K562 (cell line): ENCODE data around the gene ZMYND8. TPM values are rescaled to one million over a fixed set of nuclear protein-coding genes. Genes with fewer than 3 reads are reported as not detected.

Source experiments
- AFF1 ChIP-seq, 2 experiments: fragments of 450-650 bp; IDR thresholded peaks; 2 replicates each; pipeline ENCODE4 v1.6.1; 2018; ENCODE audit warnings: mild to moderate bottlenecking in 2 of 2, low read depth in 1 of 2; ENCODE audit not compliant: partially characterized antibody in 2 of 2
- COPS2 ChIP-seq: fragments of 450-650 bp; conservative IDR thresholded peaks from 2 replicates; pipeline ENCODE4 v1.6.1; 2016; ENCODE audit warnings: mild to moderate bottlenecking, moderate library complexity
- HMBOX1 ChIP-seq: sonication (generic); IDR thresholded peaks from 2 replicates; pipeline ENCODE4 v1.6.1; 2016
- HMGXB4 ChIP-seq: sonication (generic); formaldehyde crosslinking; IDR thresholded peaks from 2 replicates; pipeline ENCODE4 v1.8.1; 2023; ENCODE audit warnings: mild to moderate bottlenecking, missing genetic modification reagents
- JUN ChIP-seq, 2 experiments: sonication (generic) in 1 of 2; formaldehyde crosslinking in 1 of 2; IDR thresholded peaks; 2 replicates each; pipeline versions ENCODE4 v1.6.1 to v1.8.0; 2012 to 2022; ENCODE audit warnings: borderline replicate concordance in 2 of 2, mild to moderate bottlenecking in 2 of 2, improper control_type of control experiment in 1 of 2, low read depth in 1 of 2, low read length in 1 of 2, missing genetic modification reagents in 1 of 2
- MAFG ChIP-seq: fragments of 450-650 bp; conservative IDR thresholded peaks from 2 replicates; pipeline ENCODE4 v1.6.1; 2016; ENCODE audit warnings: missing genetic modification characterization, missing compliant biosample characterization
- NCOA6 ChIP-seq: fragments of 450-650 bp; IDR thresholded peaks from 2 replicates; pipeline ENCODE4 v1.6.1; 2017; ENCODE audit warnings: mild to moderate bottlenecking
- NR2C1 ChIP-seq, 2 experiments: fragments of 450-650 bp; IDR thresholded peaks; 2 replicates each; pipeline ENCODE4 v1.6.1; 2017; ENCODE audit warnings: mild to moderate bottlenecking in 2 of 2, antibody characterized with exemption in 1 of 2, inconsistent platforms in 1 of 2, missing compliant biosample characterization in 1 of 2, missing genetic modification characterization in 1 of 2
- NR2C2 ChIP-seq, 2 experiments: fragments of 200-800 bp in 1 of 2; sonication (Bioruptor generic) in 1 of 2; sonication (generic) in 1 of 2; formaldehyde crosslinking in 1 of 2; IDR thresholded peaks; 2 replicates each; pipeline versions ENCODE4 v1.6.1 to v1.8.0; 2016 to 2022; ENCODE audit warnings: mild to moderate bottlenecking in 1 of 2, missing compliant biosample characterization in 1 of 2, missing genetic modification characterization in 1 of 2, missing genetic modification reagents in 1 of 2
- POLR2B ChIP-seq: fragments of 450-650 bp; IDR thresholded peaks from 2 replicates; pipeline ENCODE4 v1.6.1; 2018; ENCODE audit warnings: low read depth; ENCODE audit not compliant: partially characterized antibody
- RUNX1 ChIP-seq: sonication (generic); IDR thresholded peaks from 2 replicates; pipeline ENCODE4 v1.6.1; 2016; ENCODE audit warnings: antibody characterized with exemption, low read depth
- SMARCA4 ChIP-seq: fragments of 450-650 bp; IDR thresholded peaks from 2 replicates; pipeline ENCODE4 v1.6.1; 2016
- SMARCE1 ChIP-seq: fragments of 450-650 bp; IDR thresholded peaks from 2 replicates; pipeline ENCODE4 v1.7.1; 2016; ENCODE audit warnings: mild to moderate bottlenecking
- SRF ChIP-seq, 2 experiments: fragments of 250-450, 450-650 bp in 1 of 2; sonication (Bioruptor Pico) in 1 of 2; sonication (generic) in 1 of 2; formaldehyde crosslinking; IDR thresholded peaks; 2 replicates each; pipeline versions ENCODE4 v1.5.0 to v1.5.1; 2020 to 2022; ENCODE audit warnings: mild to moderate bottlenecking in 1 of 2, missing genetic modification reagents in 1 of 2
- TBP ChIP-seq: optimal IDR thresholded peaks from 2 replicates; pipeline ENCODE3; 2011; ENCODE audit warnings: low read depth, low read length, improper control_type of control experiment
- TEAD4 ChIP-seq, 2 experiments: sonication (generic) in 1 of 2; formaldehyde crosslinking in 1 of 2; IDR thresholded peaks; 2 replicates each; pipeline versions ENCODE4 v1.6.1 to v1.8.0; 2012 to 2022; ENCODE audit warnings: borderline replicate concordance in 1 of 2, inconsistent platforms in 1 of 2, low read length in 1 of 2, mild to moderate bottlenecking in 1 of 2, missing genetic modification reagents in 1 of 2
- ZNF584 ChIP-seq: fragments of 200-800 bp; sonication (Bioruptor generic); IDR thresholded peaks from 2 replicates; pipeline ENCODE4 v1.6.1; 2016; ENCODE audit warnings: low read depth, mild to moderate bottlenecking, missing genetic modification characterization, missing compliant biosample characterization
- ZNF589 ChIP-seq: fragments of 200-800 bp; sonication (Bioruptor generic); IDR thresholded peaks from 2 replicates; pipeline ENCODE4 v1.6.1; 2016; ENCODE audit warnings: low read depth, missing genetic modification characterization, missing compliant biosample characterization
- ZNF668 ChIP-seq: fragments of 250-450 bp; sonication (Bioruptor Pico); IDR thresholded peaks from 2 replicates; pipeline ENCODE4 v1.8.0; 2022; ENCODE audit warnings: mild to moderate bottlenecking, inconsistent platforms
- polyA plus RNA-seq, 8 experiments: library from polyadenylated mRNA; depleted of rRNA in 4 of 8; stranded (reverse) in 5 of 8; unstranded in 3 of 8; fragments of >200 nt; fragmentation: Nextera tagmentation in 2 of 8; fragmentation: Illumina TruSeq in 1 of 8; extraction: Ambion mirVana in 2 of 8; extraction: Trizol in 1 of 8; gene quantifications; 2 replicates each; pipeline versions ENCODE4 v1.2.1 to v1.2.3, GENCODE V29; 2011 to 2014; ENCODE audit warnings: inconsistent platforms in 1 of 8, missing spikeins in 1 of 8
- total RNA-seq, 7 experiments: library from RNA; depleted of rRNA in 6 of 7; stranded (reverse); fragments of >200 nt in 6 of 7; fragmentation: Illumina TruSeq in 2 of 7; extraction: Trizol in 2 of 7; gene quantifications; 2 replicates each; pipeline versions ENCODE4 v1.2.1 to v1.2.3, GENCODE V29; 2011 to 2021; ENCODE audit warnings: low replicate concordance in 1 of 7

Gene ZMYND8
- total and polyA plus RNA-seq, 9 of the 15 experiments (the other 6 are each of a cell fraction or from before 2014, with no cell fraction given): 31.8 to 148 (median 71.9) TPM

GRCh38 chr20:47330933-47331708 lies 25.4 kb downstream of the ZMYND8 start (continued):
- TF ChIP-seq SMARCA4 (peak; percentile 98), NR2C2 (CRISPR knock-in tag; IDR thresholded peaks at IDR 0.05) (no peak; the same call in 1 of the 2 replicates), NR2C2 (tag; IDR thresholded peaks at IDR 0.05) (peak; percentile 91), NR2C1 (IDR thresholded peaks at IDR 0.05) (peak; percentile 80), NR2C1 (tag; IDR thresholded peaks at IDR 0.05) (peak; percentile 92), ZNF668 (CRISPR knock-in tag) (peak; percentile 73; the same call in 1 of the 2 replicates), HMGXB4 (CRISPR knock-in tag) (no peak), SMARCE1 (peak; percentile 98), TEAD4 (IDR thresholded peaks at IDR 0.05; ENCODE audit: low read length) (peak; percentile 92), TEAD4 (CRISPR knock-in tag; IDR thresholded peaks at IDR 0.05; ENCODE audit: borderline replicate concordance) (no peak), RUNX1 (0 out of 2 replicates have a peak, but pooled peaks have one; percentile 55), TBP (peak; percentile 41), HMBOX1 (peak; percentile 70), AFF1 (IDR thresholded peaks at IDR 0.05; ENCODE audit: low read depth in 1 of 2, partially characterized antibody in 2 of 2) (peak; percentile 66 to 99), ZNF589 (peak; percentile 96), NCOA6 (0 out of 2 replicates have a peak, but pooled peaks have one; percentile 33), SRF (CRISPR knock-in tag; IDR thresholded peaks at IDR 0.05) (peak in 1 of 2 experiments; percentile 74; a peak in 1 of 4 replicates), ZNF584 (CRISPR knock-in tag) (peak; percentile 88; the same call in 1 of the 2 replicates), MAFG (peak; percentile 87), JUN (IDR thresholded peaks at IDR 0.05; ENCODE audit: borderline replicate concordance, low read depth, low read length) (peak; percentile 98), JUN (CRISPR knock-in tag; IDR thresholded peaks at IDR 0.05; ENCODE audit: borderline replicate concordance) (peak; percentile 37; the same call in 1 of the 2 replicates), POLR2B (peak; percentile 61), COPS2 (no peak)
